ENCODE measurements around the gene ART1. TPM values are rescaled to one million over a fixed set of nuclear protein-coding genes. Genes with fewer than 3 reads are reported as not detected.
"Not testable (repeated sequence)": the region's sequence is repeated elsewhere in the genome, so short reads cannot be mapped to it uniquely, and the experiment has no call there.

Gene ART1
- polyA plus RNA-seq, 1 donor, result 7.6 TPM

GRCh38 chr11:3632070-3632660, 12.8 kb upstream of the ART1 start:
- DNase-seq, result no peak

- DNase-seq, result no peak
These were observed 9.1 kb upstream of the ART1 start for GRCh38 chr11:3635641-3636375.

- DNase-seq, result no peak
These were observed 7.7 kb upstream of the ART1 start for GRCh38 chr11:3637201-3637600.

DNA sequence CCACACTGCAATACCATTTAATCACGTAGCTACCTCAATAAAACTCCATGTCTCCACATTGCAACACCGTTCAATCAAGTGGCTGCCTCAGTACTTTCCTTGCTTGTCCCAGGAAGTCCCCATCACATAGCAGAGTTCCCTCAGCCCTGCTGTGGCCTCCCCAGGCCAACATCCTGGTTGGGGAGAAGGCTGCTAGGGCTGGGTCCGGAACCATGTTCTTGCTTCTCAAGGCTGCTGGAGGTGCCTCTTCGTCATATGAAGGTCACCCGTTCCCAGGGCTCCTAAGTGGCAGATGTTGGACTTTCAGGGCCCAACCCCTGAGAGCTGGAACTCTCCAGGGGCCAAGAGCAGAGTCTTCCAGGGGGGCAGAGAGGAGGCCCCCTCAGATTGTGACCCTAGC, 6.4 kb upstream of the ART1 start:
- no peak for DNase-seq

GRCh38 chr11:3639841-3640240, 5.1 kb upstream of the ART1 start:
- no peak for DNase-seq

DNA sequence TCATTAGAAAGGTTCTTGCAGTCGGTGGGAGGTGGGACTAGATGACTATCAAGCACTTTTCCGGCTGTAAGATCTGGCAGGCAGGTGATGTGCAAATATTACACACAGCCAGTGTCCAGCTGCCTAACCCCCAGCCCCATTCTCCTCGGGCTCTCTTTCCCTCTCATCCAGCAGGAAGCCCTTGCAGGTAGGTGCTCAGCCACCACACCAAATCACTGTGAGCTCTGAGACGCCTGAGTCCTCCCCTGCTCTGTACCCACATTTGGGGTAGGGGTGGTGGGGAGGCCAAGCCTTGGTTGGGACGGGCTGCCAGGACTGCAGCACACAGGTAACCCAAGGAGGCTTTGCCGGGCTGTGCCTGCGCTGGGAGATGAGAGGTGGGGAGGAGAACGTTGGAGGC, 3.7 kb upstream of the ART1 start:
- DNase-seq, result no peak

DNA sequence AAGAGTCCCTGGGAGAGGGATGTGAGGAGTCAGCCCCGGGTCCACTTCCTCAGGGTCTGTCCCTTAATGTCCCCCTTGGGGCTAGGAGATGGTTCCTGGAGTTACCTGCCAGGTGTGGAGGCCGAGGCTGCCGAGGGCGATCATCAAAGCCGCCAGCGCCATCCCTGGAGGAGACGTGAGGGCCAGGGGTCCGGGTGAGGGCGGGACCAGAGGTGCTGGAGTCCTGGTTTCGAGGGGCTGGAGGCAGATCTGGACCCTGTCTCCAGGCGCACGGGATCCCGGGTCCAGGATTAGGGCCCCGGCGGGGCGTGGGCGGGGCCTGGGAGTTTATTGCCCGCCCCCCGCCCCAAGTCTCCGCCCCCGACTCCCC, 3.2 kb upstream of the ART1 start, which contains the start of gene ART5:
TSS of gene ART5 (minus strand) at position 292 of the 370 bp plus-strand sequence. CDS start at position 162, 130 bp downstream.
- DNase-seq, result no peak

GRCh38 chr11:3642071-3642951, 2.6 kb upstream of the ART1 start:
- DNase-seq, result peak; percentile 86

DNA sequence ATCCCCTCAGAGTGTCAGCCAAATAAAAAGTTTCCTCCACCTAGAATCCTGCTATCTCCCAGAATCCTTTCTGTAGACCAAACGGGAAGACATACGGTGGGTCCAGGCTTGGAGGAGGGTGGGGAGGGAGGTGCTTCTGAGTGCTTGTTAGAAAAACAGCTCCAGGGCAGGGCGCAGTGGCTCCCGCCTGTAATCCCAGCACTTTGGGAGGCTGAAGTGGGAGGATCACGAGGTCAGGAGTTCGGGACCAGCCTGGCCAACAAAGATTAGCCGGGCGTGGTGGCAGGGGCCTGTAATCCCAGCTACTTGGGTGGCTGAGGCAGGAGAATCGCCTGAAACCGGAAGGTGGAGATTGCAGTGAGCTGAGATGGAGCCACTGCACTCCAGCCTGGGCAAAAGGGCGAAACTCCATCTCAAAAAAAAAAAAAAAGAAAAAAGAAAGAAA, 1.8 kb upstream of the ART1 start:
- DNase-seq, result not testable (repeated sequence)

DNA sequence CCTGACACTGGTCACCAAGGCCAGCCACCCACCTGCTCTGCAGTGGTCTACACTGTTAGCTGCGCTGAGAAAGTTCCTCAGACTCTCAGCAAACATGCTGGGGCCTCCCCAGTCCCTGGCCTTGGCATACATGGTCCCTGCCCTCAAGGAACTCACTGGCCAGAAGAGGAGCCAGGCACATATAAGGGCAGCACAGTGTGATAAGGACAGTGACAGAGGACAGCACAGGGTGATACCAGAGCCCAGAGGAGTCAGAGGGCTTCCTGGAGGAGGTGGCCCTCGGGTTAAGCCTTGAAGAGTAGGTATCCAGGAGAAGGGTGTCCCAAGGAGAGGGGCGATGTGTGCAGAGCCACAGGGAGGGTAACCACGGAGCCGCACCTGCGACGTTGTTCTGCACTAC, 624 bp downstream of the ART1 start:
- no peak for DNase-seq

- DNase-seq, result not testable (repeated sequence)
These were observed 3.9 kb downstream of the ART1 start for GRCh38 chr11:3648843-3649242.

GRCh38 chr11:3649374-3649773, 4.4 kb downstream of the ART1 start:
- not testable (repeated sequence) for DNase-seq

DNA sequence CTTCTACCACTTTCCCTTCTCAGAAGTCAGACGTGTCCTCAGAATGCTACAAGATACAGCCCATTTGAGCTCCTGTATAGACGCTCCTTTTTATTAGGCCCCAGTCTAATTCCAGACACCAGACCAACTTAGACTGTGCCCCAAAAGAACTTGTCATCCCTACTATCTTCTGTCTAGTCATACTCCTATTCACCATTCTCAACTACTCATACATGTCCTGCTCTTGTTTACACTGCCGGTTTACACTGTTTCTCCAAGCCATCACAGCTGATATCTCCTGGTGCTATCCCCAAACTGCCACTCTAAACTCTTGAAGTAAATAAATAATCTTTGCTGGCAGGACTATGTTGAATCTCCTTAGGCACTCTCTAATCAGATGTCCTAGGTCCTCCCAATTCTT, 7.6 kb downstream of the ART1 start:
- DNase-seq, result not testable (repeated sequence)

DNA sequence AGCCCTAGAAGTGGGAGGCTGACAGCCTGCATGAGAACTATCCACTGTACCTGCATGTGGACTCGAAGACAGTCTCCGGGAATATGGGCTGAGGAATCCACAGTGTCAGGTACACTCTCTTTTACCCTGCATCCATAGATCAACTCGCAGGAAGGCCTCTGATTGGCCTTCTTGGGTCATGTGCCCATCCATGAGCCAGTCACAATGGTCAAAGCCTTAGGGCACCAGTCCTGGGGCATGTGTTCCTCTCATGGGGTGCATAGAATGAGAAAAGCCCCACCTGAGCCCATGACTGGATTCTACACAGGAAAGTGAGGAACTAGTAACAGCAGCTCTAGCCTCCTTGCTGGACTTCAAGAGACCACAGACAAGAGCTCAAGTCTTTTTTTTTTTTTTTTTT, 10.6 kb downstream of the ART1 start:
- DNase-seq, result no peak

DNA sequence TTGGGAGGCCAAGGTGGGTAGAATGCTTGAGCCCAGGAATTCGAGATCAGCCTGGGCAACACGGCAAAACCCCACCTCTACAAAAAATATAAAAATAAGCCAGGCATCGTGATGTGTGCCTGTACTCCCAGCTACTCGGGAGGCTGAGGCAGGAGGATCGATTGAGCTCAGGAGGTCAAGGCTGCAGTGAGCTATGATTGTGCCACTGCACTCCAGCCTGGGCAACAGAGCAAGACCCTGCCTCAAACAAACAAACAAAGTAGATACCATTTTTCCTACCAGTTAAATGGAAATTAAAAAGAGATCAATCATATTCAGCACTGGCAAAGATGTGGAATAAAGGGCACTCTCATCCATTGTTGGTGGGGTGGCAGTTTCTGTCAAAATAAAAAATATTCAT, 12.4 kb downstream of the ART1 start:
- DNase-seq, result not testable (repeated sequence)

DNA sequence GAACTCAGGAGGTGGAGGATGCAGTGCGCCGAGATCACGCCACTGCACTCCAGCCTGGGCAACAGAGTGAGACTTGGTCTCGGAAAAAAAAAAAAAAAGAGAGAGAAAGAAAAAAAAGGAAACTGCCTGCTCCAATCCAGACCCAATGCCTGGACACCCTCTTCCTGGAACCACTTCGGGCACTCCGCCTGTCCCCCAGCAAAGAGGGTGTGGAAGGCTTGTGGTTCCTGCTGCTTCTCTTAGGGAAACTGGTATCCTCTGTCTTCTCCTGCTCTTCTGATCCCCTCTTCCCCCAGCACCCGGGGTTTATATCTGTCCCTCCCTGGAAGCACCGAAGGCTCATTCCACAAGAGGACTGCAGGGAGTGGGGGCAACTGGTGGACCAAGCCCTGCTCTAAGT, 13.3 kb downstream of the ART1 start:
- no peak for DNase-seq

DNA sequence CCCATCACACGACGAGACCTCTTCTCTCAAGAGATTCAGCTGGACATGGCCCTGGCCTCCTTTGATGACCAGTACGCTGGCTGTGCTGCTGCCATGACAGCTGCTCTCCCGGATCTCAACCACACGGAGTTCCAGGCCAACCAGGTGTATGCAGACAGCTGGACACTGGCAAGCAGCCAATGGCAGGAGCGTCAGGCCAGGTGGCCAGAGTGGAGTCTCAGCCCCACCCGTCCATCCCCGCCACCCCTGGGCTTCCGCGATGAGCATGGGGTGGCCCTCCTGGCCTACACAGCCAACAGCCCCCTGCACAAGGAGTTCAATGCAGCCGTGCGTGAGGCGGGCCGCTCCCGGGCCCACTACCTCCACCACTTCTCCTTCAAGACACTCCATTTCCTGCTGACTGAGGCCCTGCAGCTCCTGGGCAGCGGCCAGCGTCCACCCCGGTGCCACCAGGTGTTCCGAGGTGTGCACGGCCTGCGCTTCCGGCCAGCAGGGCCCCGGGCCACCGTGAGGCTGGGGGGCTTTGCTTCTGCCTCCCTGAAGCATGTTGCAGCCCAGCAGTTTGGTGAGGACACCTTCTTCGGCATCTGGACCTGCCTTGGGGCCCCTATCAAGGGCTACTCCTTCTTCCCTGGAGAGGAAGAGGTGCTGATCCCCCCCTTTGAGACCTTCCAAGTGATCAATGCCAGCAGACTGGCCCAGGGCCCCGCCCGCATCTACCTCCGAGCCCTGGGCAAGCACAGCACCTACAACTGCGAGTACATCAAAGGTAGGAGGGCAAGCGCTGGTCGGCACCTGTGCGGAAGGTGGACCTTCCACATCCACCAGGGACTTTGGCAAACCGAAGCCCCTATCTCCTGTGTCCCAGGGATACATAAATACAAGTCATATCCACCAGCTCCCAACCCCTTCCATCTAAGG, 14.9 kb downstream of the ART1 start:
- no peak for DNase-seq

GRCh38 chr11:3660960-3661359, 16.0 kb downstream of the ART1 start:
- DNase-seq, result no peak

- no peak for DNase-seq
These were observed 17.9 kb downstream of the ART1 start for GRCh38 chr11:3662856-3663255.

GRCh38 chr11:3664032-3664630, 19.2 kb downstream of the ART1 start:
- no peak for DNase-seq

DNA sequence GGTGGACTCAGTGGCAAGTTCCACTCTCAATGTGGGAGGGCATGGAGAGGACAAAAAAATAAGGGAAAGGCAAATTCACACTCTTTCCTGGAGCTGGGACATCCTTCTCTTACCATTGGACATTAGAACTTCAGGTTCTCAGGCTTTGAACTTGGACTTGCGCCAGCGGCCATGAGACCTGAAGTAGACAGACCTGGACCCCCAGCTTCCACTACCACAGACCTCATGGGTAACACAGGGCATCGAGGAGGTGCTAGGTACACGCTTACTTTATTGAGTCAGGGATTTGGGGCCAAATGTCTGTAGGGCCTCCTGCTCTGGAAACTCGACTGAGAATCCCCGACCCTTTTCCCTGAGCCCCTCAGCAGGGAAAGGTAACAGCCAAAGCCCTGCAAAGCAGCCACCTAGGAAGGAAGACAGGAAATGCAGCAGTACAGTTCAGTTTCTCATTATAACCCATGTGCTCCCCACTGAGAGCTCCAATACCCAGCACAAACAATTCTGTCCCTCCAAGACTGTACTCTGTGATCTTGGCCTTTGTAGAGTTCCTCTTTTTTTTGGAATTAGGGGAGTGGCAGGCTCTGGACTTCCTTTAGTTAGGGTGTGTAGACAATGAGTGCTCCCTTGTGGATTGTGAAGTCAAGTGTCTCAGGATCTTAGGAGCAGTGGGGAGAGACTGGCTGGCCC, 20.6 kb downstream of the ART1 start:
- DNase-seq, result no peak
